OCI-LY7 (cell line): ENCODE data around the gene PTPN21. TPM values are rescaled to one million over a fixed set of nuclear protein-coding genes. Genes with fewer than 3 reads are reported as not detected.

ENCODE experiments used
- BruUV-seq: library from RNA; stranded (reverse); fragments of 400-500 nt; replicated peaks from 2 replicates; lab custom pipeline; 2021; lab: Mats Ljungman, UMichigan
- CTCF ChIA-PET: fragments of 300-600 bp; sonication (Branson Sonifier 250); formaldehyde crosslinking; loops from one replicate; lab custom pipeline; 2022; ENCODE audit warnings: antibody characterized with exemption; ENCODE audit not compliant: unreplicated experiment; lab: Charles Lee
- POLR2A ChIA-PET: fragments of 300-600 bp; sonication (Branson Sonifier 250); formaldehyde crosslinking; loops from one replicate; lab custom pipeline; 2022; ENCODE audit warnings: antibody characterized with exemption; lab: Charles Lee
- DNase-seq: peaks from one replicate; pipeline ENCODE4 v3.0.0-alpha.2; 2015; ENCODE audit warnings: low spot score
- H2AFZ ChIP-seq: fragments of 200-600 bp; sonication (generic), shearing (Covaris generic); 2 replicates; pipeline ENCODE4 v1.6.1; 2014; ENCODE audit warnings: mild to moderate bottlenecking, antibody characterized with exemption, low read length, moderate library complexity
- H3K27ac ChIP-seq: fragments of 200-600 bp; sonication (generic); 2 replicates; pipeline ENCODE4 v1.5.1; 2014; ENCODE audit warnings: mixed run types, low read depth, mild to moderate bottlenecking, moderate library complexity, low read length, inconsistent platforms; ENCODE audit not compliant: poor library complexity, severe bottlenecking
- H3K36me3 ChIP-seq: fragments of 200-600 bp; sonication (generic); 2 replicates; pipeline ENCODE4 v1.6.1; 2014; ENCODE audit warnings: mild to moderate bottlenecking, antibody characterized with exemption, low read length, moderate library complexity, mixed read lengths; ENCODE audit not compliant: insufficient read depth
- H3K4me1 ChIP-seq: fragments of 200-600 bp; sonication (generic); 2 replicates; pipeline ENCODE4 v1.5.1; 2014; ENCODE audit warnings: mild to moderate bottlenecking, low read length; ENCODE audit not compliant: insufficient read depth, poor library complexity, severe bottlenecking
- H3K4me2 ChIP-seq: fragments of 200-600 bp; sonication (generic); 2 replicates; pipeline ENCODE4 v1.6.1; 2014; ENCODE audit warnings: mild to moderate bottlenecking, low read length
- H3K4me3 ChIP-seq: fragments of 200-600 bp; sonication (generic); 2 replicates; pipeline ENCODE4 v1.5.1; 2014; ENCODE audit warnings: mild to moderate bottlenecking, low read depth, low read length; ENCODE audit not compliant: poor library complexity, severe bottlenecking
- H3K79me2 ChIP-seq: fragments of 200-600 bp; sonication (generic); 2 replicates; pipeline ENCODE4 v1.6.1; 2016; ENCODE audit warnings: low read depth, mild to moderate bottlenecking, low read length, moderate library complexity, mixed read lengths; ENCODE audit not compliant: insufficient read depth
- H3K9me2 ChIP-seq: fragments of 200-600 bp; sonication (generic); 2 replicates; pipeline ENCODE4 v1.6.1; 2016; ENCODE audit warnings: mild to moderate bottlenecking, low read length, mixed read lengths; ENCODE audit not compliant: insufficient read depth
- H3K9me3 ChIP-seq: fragments of 200-600 bp; sonication (generic); 2 replicates; pipeline ENCODE4 v1.6.1; 2014; ENCODE audit warnings: mild to moderate bottlenecking, mixed run types, low read length, mixed read lengths
- H4K20me1 ChIP-seq: fragments of 200-600 bp; sonication (generic); 2 replicates; pipeline ENCODE4 v1.6.1; 2014; ENCODE audit warnings: mild to moderate bottlenecking, antibody characterized with exemption, low read length, moderate library complexity, mixed read lengths; ENCODE audit not compliant: insufficient read depth
- EZH2phosphoT487 ChIP-seq: fragments of 200-600 bp; sonication (generic); IDR thresholded peaks from 2 replicates; pipeline ENCODE4 v1.6.1; 2018; ENCODE audit warnings: low read depth, borderline replicate concordance, mild to moderate bottlenecking, mixed run types, antibody characterized with exemption, low read length, moderate library complexity, mixed read lengths
- intact Hi-C: fragments of 100-400 bp; cut with micrococcal nuclease; formaldehyde crosslinking; loops from one replicate; pipeline ENCODE4 v1.10.0; 2022; ENCODE audit not compliant: unreplicated experiment
- total RNA-seq, 2 experiments: library from RNA; depleted of rRNA in 1 of 2; stranded (reverse); fragments of >200 nt in 1 of 2; shearing (Covaris generic) in 1 of 2; gene quantifications; 2 replicates each; pipeline ENCODE4 v1.2.3, GENCODE V29; 2014 to 2022
- TF ChIP-seq, protein P1 (sequence below): fragments of 200-600 bp; sonication (generic); conservative IDR thresholded peaks from 2 replicates; pipeline ENCODE4 v1.5.1; 2014; ENCODE audit warnings: mild to moderate bottlenecking, antibody characterized with exemption, low read length, moderate library complexity, mixed read lengths

PTPN21 gene
- total RNA-seq, 2 experiments from 2014 or later, result not detected

DNA sequence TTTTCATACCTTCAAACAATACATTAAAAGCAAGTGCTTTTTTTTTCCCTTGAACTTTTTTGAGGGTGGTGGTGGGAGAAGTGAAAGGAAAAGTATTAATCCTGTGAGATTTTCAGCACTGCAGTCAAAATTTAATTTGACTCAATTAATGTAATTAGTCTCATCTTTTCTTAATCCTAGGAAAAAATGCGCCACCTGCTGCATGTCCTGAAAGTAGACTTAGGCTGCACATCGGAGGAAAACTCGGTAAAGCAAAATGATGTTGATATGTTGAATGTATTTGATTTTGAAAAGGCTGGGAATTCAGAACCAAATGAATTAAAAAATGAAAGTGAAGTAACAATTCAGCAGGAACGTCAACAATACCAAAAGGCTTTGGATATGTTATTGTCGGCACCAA is 117.1 kb downstream of the PTPN21 start:
- ChIA-PET CTCF (no interaction called here), POLR2A (no interaction called here)

DNA sequence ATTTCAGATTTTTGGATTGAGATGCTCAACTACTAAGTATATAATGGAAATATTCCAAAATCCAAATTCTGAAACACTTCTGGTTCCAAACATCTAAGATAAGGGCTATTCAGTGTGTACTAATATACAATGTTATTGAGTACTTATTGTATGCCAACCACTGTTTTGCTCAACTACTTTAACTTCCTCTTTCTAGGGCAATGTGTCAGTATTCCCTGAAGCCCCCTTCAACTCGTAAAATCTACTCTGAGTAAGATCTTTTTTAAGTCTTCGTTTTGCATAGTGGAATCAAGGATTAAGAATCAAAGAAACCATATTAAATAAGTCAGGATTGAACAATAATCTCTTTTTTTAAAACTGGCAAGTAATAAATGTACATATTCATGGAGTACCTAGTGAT is 123.8 kb downstream of the PTPN21 start:
- H3K9me2 ChIP-seq, result no peaks in the 10 kb centered on the region
- no peaks in the 10 kb centered on the region for H3K79me2 ChIP-seq
- no peak overlapping the region for H3K27ac ChIP-seq
- no peak for DNase-seq
- no TSS peak for BruUV-seq
- intact Hi-C loops, result no loop called here
- no peak overlapping the region for H3K4me2 ChIP-seq
- H2AFZ ChIP-seq, result no peak overlapping the region
- CTCF ChIA-PET, result no interaction called here
- H3K4me3 ChIP-seq, result no peak overlapping the region
- TF ChIP-seq, protein P1, sequence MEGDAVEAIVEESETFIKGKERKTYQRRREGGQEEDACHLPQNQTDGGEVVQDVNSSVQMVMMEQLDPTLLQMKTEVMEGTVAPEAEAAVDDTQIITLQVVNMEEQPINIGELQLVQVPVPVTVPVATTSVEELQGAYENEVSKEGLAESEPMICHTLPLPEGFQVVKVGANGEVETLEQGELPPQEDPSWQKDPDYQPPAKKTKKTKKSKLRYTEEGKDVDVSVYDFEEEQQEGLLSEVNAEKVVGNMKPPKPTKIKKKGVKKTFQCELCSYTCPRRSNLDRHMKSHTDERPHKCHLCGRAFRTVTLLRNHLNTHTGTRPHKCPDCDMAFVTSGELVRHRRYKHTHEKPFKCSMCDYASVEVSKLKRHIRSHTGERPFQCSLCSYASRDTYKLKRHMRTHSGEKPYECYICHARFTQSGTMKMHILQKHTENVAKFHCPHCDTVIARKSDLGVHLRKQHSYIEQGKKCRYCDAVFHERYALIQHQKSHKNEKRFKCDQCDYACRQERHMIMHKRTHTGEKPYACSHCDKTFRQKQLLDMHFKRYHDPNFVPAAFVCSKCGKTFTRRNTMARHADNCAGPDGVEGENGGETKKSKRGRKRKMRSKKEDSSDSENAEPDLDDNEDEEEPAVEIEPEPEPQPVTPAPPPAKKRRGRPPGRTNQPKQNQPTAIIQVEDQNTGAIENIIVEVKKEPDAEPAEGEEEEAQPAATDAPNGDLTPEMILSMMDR, result no peak
- TF ChIP-seq EZH2phosphoT487, result no peak
- POLR2A ChIA-PET, result no interaction called here
- no peaks in the 10 kb centered on the region for H3K9me3 ChIP-seq
- no peaks in the 10 kb centered on the region for H3K4me1 ChIP-seq
- H3K36me3 ChIP-seq, result no peaks in the 10 kb centered on the region
- no peaks in the 10 kb centered on the region for H4K20me1 ChIP-seq

More for the DNA sequence above, 117.1 kb downstream of the PTPN21 start:
- Histone ChIP-seq H3K4me2 (no peak overlapping the region), H3K9me3 (no peaks in the 10 kb centered on the region), H3K4me3 (no peak overlapping the region), H2AFZ (no peak overlapping the region), H3K36me3 (no peaks in the 10 kb centered on the region), H3K27ac (no peak overlapping the region), H4K20me1 (no peaks in the 10 kb centered on the region), H3K79me2 (no peaks in the 10 kb centered on the region), H3K9me2 (no peaks in the 10 kb centered on the region), H3K4me1 (no peaks in the 10 kb centered on the region)
- TF ChIP-seq EZH2phosphoT487, result no peak
- TF ChIP-seq, protein P1, result peak; percentile 51
- intact Hi-C loops, result no loop called here
- no TSS peak for BruUV-seq
- no peak for DNase-seq

DNA sequence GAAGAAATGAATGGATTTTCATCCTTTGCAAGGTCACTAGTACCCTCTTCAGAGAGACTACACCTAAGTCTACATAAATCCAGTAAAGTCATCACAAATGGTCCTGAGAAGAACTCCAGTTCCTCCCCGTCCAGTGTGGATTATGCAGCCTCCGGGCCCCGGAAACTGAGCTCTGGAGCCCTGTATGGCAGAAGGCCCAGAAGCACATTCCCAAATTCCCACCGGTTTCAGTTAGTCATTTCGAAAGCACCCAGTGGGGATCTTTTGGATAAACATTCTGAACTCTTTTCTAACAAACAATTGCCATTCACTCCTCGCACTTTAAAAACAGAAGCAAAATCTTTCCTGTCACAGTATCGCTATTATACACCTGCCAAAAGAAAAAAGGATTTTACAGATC is 128.5 kb downstream of the PTPN21 start:
- H3K9me3 ChIP-seq, result no peaks in the 10 kb centered on the region
- H4K20me1 ChIP-seq, result no peaks in the 10 kb centered on the region
- H3K36me3 ChIP-seq, result no peaks in the 10 kb centered on the region
- intact Hi-C loops, result no loop called here
- no peak overlapping the region for H3K27ac ChIP-seq
- no peaks in the 10 kb centered on the region for H3K9me2 ChIP-seq
- CTCF ChIA-PET, result no interaction called here
- H3K4me1 ChIP-seq, result no peaks in the 10 kb centered on the region
- H2AFZ ChIP-seq, result no peak overlapping the region
- POLR2A ChIA-PET, result interaction anchor here (0.5 kb wide), 1 partner anchor 36 kb away, joined by 3 read pairs; no protein-coding TSS in a partner anchor
- no peak overlapping the region for H3K4me3 ChIP-seq
- H3K4me2 ChIP-seq, result no peak overlapping the region
- no peak for TF ChIP-seq EZH2phosphoT487
- TF ChIP-seq, protein P1, result no peak
- DNase-seq, result no peak
- BruUV-seq, result no TSS peak
- H3K79me2 ChIP-seq, result no peaks in the 10 kb centered on the region
